Mucosa of descending colon (tissue), 3 donors: ENCODE measurements around the gene MAST4. TPM values are rescaled to one million over a fixed set of nuclear protein-coding genes. Genes with fewer than 3 reads are reported as not detected.

Experiments
- ATAC-seq: fragments of 200-7000 bp; cut with Tn5 transposase; one replicate; pipeline ENCODE4 v1.9.1; 2020; ENCODE audit warnings: mild to moderate bottlenecking, moderate library complexity
- DNase-seq, 3 donors: peaks; one replicate each; pipeline ENCODE4 v3.0.0-alpha.2; 2020
- H3K36me3 ChIP-seq: fragments of 200-600 bp; one replicate; pipeline ENCODE4 v1.8.0; 2021; ENCODE audit warnings: low read depth, mild to moderate bottlenecking
- H3K4me1 ChIP-seq: fragments of 200-600 bp; one replicate; pipeline ENCODE4 v1.8.0; 2021; ENCODE audit warnings: low read depth, mild to moderate bottlenecking
- H3K4me3 ChIP-seq: fragments of 200-600 bp; one replicate; pipeline ENCODE4 v1.8.0; 2021; ENCODE audit warnings: mild to moderate bottlenecking
- H3K9me3 ChIP-seq: fragments of 200-600 bp; one replicate; pipeline ENCODE4 v1.8.0; 2021; ENCODE audit warnings: mild to moderate bottlenecking
- CTCF ChIP-seq: fragments of 200-600 bp; IDR thresholded peaks from one replicate; pipeline ENCODE4 v1.8.0; 2022; ENCODE audit warnings: antibody characterized with exemption, mild to moderate bottlenecking
- intact Hi-C, 2 donors: fragments of 100-400 bp; cut with DNase I in 1 of 2; cut with micrococcal nuclease in 1 of 2; formaldehyde crosslinking; loops; one replicate each; pipeline versions ENCODE4 v1.11.0 to v1.11.1; 2022; cut with DNase I, micrococcal nuclease
- total RNA-seq, 3 donors: library from RNA; stranded (reverse); fragmentation: NEBNext Ultra II Directional in 2 of 3; extraction: Animal tissue kit (Norgen Biotek cat#: 25700) in 2 of 3; gene quantifications; one replicate each; pipeline versions ENCODE4 v1.2.1 to v1.2.4, GENCODE V29; 2021 to 2023
- donor health status: DM: no; HTN: no; CAD: no; lungs with moderate emphysema.
- donor health status: DM: no; HTN: no; CAD: no.
- donor health status: DM: no; HTN: yes; CAD: no.

MAST4 gene
- total RNA-seq, 3 donors from 2014 or later, result 16.2 to 34.0 (median 22.5) TPM

GRCh38 chr5:67012171-67012570, 416.0 kb downstream of the MAST4 start:
- Histone ChIP-seq H3K4me3 (no peak overlapping the region), H3K4me1 (peaks cover 13% of the 10 kb centered on the region), H3K36me3 (no peaks in the 10 kb centered on the region), H3K9me3 (no peaks in the 10 kb centered on the region)
- DNase-seq (no peak), ATAC-seq (peak; percentile 52)
- TF ChIP-seq CTCF, result no peak
- intact Hi-C loops, result no loop called here

GRCh38 chr5:67013719-67014118, 417.5 kb downstream of the MAST4 start:
- TF ChIP-seq CTCF, result no peak
- no peaks in the 10 kb centered on the region for H3K36me3 ChIP-seq
- ATAC-seq, result no peak
- H3K4me3 ChIP-seq, result no peak overlapping the region
- H3K9me3 ChIP-seq, result no peaks in the 10 kb centered on the region
- intact Hi-C loops, result no loop called here
- peaks cover 7% of the 10 kb centered on the region for H3K4me1 ChIP-seq
- DNase-seq, result no peak

GRCh38 chr5:67014191-67014590, 418.0 kb downstream of the MAST4 start:
- no peak for TF ChIP-seq CTCF
- no peak overlapping the region for H3K4me3 ChIP-seq
- intact Hi-C loops, result no loop called here
- ATAC-seq, result no peak
- H3K9me3 ChIP-seq, result no peaks in the 10 kb centered on the region
- DNase-seq, result no peak
- no peaks in the 10 kb centered on the region for H3K36me3 ChIP-seq
- peaks cover 7% of the 10 kb centered on the region for H3K4me1 ChIP-seq

GRCh38 chr5:67014957-67015400, 418.8 kb downstream of the MAST4 start:
- Histone ChIP-seq H3K36me3 (no peaks in the 10 kb centered on the region), H3K9me3 (no peaks in the 10 kb centered on the region), H3K4me3 (no peak overlapping the region), H3K4me1 (peaks cover 7% of the 10 kb centered on the region)
- DNase-seq (no peak), ATAC-seq (peak; percentile 56)
- intact Hi-C loops, result no loop called here
- TF ChIP-seq CTCF, result no peak

- intact Hi-C loops, result no loop called here
- DNase-seq, result no peak
- peaks cover 7% of the 10 kb centered on the region for H3K4me1 ChIP-seq
- H3K9me3 ChIP-seq, result no peaks in the 10 kb centered on the region
- no peak overlapping the region for H3K4me3 ChIP-seq
- H3K36me3 ChIP-seq, result no peaks in the 10 kb centered on the region
- ATAC-seq, result peak; percentile 65
- no peak for TF ChIP-seq CTCF
Observed at GRCh38 chr5:67015541-67016191, 419.5 kb downstream of the MAST4 start.
